WTC11 (cell line): ENCODE results near the gene THSD4. TPM values are rescaled to one million over a fixed set of nuclear protein-coding genes. Genes with fewer than 3 reads are reported as not detected.
A peak's percentile ranks its signal among the peaks of the same experiment; 100 is the strongest.

Experiments used
- ATAC-seq: fragments of 200-7000 bp; cut with Tn5 transposase; 2 replicates; pipeline ENCODE4 v1.10.0; 2021; ENCODE audit warnings: mild to moderate bottlenecking, moderate library complexity
- CTCF ChIA-PET: fragments of 300-600 bp; sonication (Branson Sonifier 250); formaldehyde crosslinking; loops from one replicate; lab custom pipeline; 2021; ENCODE audit warnings: antibody characterized with exemption; lab: Charles Lee
- POLR2A ChIA-PET: fragments of 350-600 bp; sonication (Branson Sonifier 250); formaldehyde crosslinking; loops from one replicate; lab custom pipeline; 2021; ENCODE audit warnings: antibody characterized with exemption; lab: Charles Lee
- DNase-seq: peaks from one replicate; pipeline ENCODE4 v3.0.0; 2021; ENCODE audit warnings: low spot score
- H3K27ac Mint-ChIP-seq: 2 replicates; pipeline ENCODE4 v1.8.0; 2021; ENCODE audit warnings: mixed read lengths
- H3K27me3 Mint-ChIP-seq: 2 replicates; pipeline ENCODE4 v1.8.0; 2021; ENCODE audit warnings: low read depth, mild to moderate bottlenecking, moderate library complexity, mixed read lengths
- H3K36me3 Mint-ChIP-seq: 2 replicates; pipeline ENCODE4 v1.8.0; 2021; ENCODE audit warnings: mixed read lengths
- H3K4me1 Mint-ChIP-seq: 2 replicates; pipeline ENCODE4 v1.8.0; 2022; ENCODE audit warnings: mixed read lengths
- H3K4me3 Mint-ChIP-seq: 2 replicates; pipeline ENCODE4 v1.8.0; 2021; ENCODE audit warnings: mild to moderate bottlenecking, moderate library complexity, mixed read lengths
- H3K9me3 Mint-ChIP-seq: 2 replicates; pipeline ENCODE4 v1.8.0; 2021; ENCODE audit warnings: mixed read lengths
- ATF1 ChIP-seq: sonication (generic); formaldehyde crosslinking; IDR thresholded peaks from 2 replicates; pipeline ENCODE4 v1.8.1; 2023; ENCODE audit warnings: mild to moderate bottlenecking, moderate library complexity, missing genetic modification reagents
- ATF2 ChIP-seq: sonication (generic); formaldehyde crosslinking; IDR thresholded peaks from 2 replicates; pipeline ENCODE4 v1.8.1; 2022; ENCODE audit warnings: low read depth, missing genetic modification reagents, borderline replicate concordance
- ELF4 ChIP-seq: sonication (generic); formaldehyde crosslinking; IDR thresholded peaks from 2 replicates; pipeline ENCODE4 v1.8.1; 2022; ENCODE audit warnings: low read depth, mild to moderate bottlenecking, moderate library complexity, missing genetic modification reagents
- EMX1 ChIP-seq: fragments of 250-450 bp; sonication (Bioruptor Pico); IDR thresholded peaks from 2 replicates; pipeline ENCODE4 v1.8.0; 2021; ENCODE audit warnings: mild to moderate bottlenecking
- ERG ChIP-seq: fragments of 250-450 bp; sonication (Bioruptor Pico); IDR thresholded peaks from 2 replicates; pipeline ENCODE4 v1.8.0; 2021; ENCODE audit warnings: mild to moderate bottlenecking
- IRF1 ChIP-seq: sonication (generic); formaldehyde crosslinking; IDR thresholded peaks from 2 replicates; pipeline ENCODE4 v1.8.0; 2023; ENCODE audit warnings: missing genetic modification reagents
- IRF2 ChIP-seq: sonication (generic); formaldehyde crosslinking; IDR thresholded peaks from 2 replicates; pipeline ENCODE4 v1.8.0; 2022; ENCODE audit warnings: low read depth, missing genetic modification reagents, borderline replicate concordance
- JAZF1 ChIP-seq: fragments of 250-450 bp; sonication (Bioruptor Pico); IDR thresholded peaks from 2 replicates; pipeline ENCODE4 v1.9.0; 2021; ENCODE audit warnings: moderate library complexity, mild to moderate bottlenecking, inconsistent platforms
- MXD4 ChIP-seq: fragments of 250-450 bp; sonication (Bioruptor Pico); IDR thresholded peaks from 2 replicates; pipeline ENCODE4 v1.8.0; 2021; ENCODE audit warnings: mild to moderate bottlenecking, moderate library complexity, borderline replicate concordance
- NFE2L1 ChIP-seq: sonication (generic); formaldehyde crosslinking; IDR thresholded peaks from 2 replicates; pipeline ENCODE4 v1.8.1; 2023; ENCODE audit warnings: missing genetic modification reagents
- NR2C2 ChIP-seq: sonication (generic); formaldehyde crosslinking; IDR thresholded peaks from 2 replicates; pipeline ENCODE4 v1.8.0; 2022; ENCODE audit warnings: mild to moderate bottlenecking, missing genetic modification reagents
- TEAD4 ChIP-seq: sonication (generic); formaldehyde crosslinking; IDR thresholded peaks from 2 replicates; pipeline ENCODE4 v1.8.0; 2022; ENCODE audit warnings: mild to moderate bottlenecking, missing genetic modification reagents
- TP53 ChIP-seq: sonication (generic); formaldehyde crosslinking; IDR thresholded peaks from 2 replicates; pipeline ENCODE4 v1.8.1; 2023; ENCODE audit warnings: mild to moderate bottlenecking, missing genetic modification reagents
- USF1 ChIP-seq: sonication (generic); formaldehyde crosslinking; IDR thresholded peaks from 2 replicates; pipeline ENCODE4 v1.8.0; 2022; ENCODE audit warnings: mild to moderate bottlenecking, missing genetic modification reagents
- ZBTB21 ChIP-seq: sonication (generic); formaldehyde crosslinking; IDR thresholded peaks from 2 replicates; pipeline ENCODE4 v1.8.1; 2023; ENCODE audit warnings: mild to moderate bottlenecking, missing genetic modification reagents, borderline replicate concordance
- ZNF121 ChIP-seq: sonication (generic); formaldehyde crosslinking; IDR thresholded peaks from 2 replicates; pipeline ENCODE4 v1.8.0; 2023; ENCODE audit warnings: missing genetic modification reagents
- ZNF219 ChIP-seq: sonication (generic); formaldehyde crosslinking; IDR thresholded peaks from 2 replicates; pipeline ENCODE4 v1.8.0; 2023; ENCODE audit warnings: missing genetic modification reagents, mild to moderate bottlenecking, borderline replicate concordance
- ZNF232 ChIP-seq: sonication (generic); formaldehyde crosslinking; IDR thresholded peaks from 2 replicates; pipeline ENCODE4 v1.8.0; 2022; ENCODE audit warnings: mild to moderate bottlenecking, missing genetic modification reagents
- total RNA-seq: library from RNA; stranded (reverse); gene quantifications from 3 replicates; pipeline ENCODE4 v1.2.3, GENCODE V29; 2021
- TF ChIP-seq, protein P1 (sequence below): sonication (generic); formaldehyde crosslinking; IDR thresholded peaks from 2 replicates; pipeline ENCODE4 v1.8.1; 2023; ENCODE audit warnings: mild to moderate bottlenecking, missing genetic modification reagents, moderate library complexity
- TF ChIP-seq, protein P2 (sequence below): sonication (generic); formaldehyde crosslinking; IDR thresholded peaks from 2 replicates; pipeline ENCODE4 v1.8.1; 2023; ENCODE audit warnings: mild to moderate bottlenecking, missing genetic modification reagents, borderline replicate concordance

The THSD4 gene
- total RNA-seq, 1 experiment from 2014 or later = 7.8 TPM

- TF ChIP-seq USF1 (CRISPR knock-in tag) (no peak), ZBTB21 (CRISPR knock-in tag) (no peak), JAZF1 (CRISPR knock-in tag) (no peak), ELF4 (no peak), ERG (CRISPR knock-in tag) (no peak), ZNF121 (CRISPR knock-in tag) (no peak), ATF2 (CRISPR knock-in tag) (no peak), ATF1 (CRISPR knock-in tag) (no peak), TEAD4 (no peak), ZNF232 (CRISPR knock-in tag) (no peak)
- TF ChIP-seq, protein P1, sequence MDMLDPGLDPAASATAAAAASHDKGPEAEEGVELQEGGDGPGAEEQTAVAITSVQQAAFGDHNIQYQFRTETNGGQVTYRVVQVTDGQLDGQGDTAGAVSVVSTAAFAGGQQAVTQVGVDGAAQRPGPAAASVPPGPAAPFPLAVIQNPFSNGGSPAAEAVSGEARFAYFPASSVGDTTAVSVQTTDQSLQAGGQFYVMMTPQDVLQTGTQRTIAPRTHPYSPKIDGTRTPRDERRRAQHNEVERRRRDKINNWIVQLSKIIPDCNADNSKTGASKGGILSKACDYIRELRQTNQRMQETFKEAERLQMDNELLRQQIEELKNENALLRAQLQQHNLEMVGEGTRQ (CRISPR knock-in tag) = no peak
Observed at GRCh38 chr15:71232411-71232810, 117.1 kb downstream of the THSD4 start (continued).

DNA sequence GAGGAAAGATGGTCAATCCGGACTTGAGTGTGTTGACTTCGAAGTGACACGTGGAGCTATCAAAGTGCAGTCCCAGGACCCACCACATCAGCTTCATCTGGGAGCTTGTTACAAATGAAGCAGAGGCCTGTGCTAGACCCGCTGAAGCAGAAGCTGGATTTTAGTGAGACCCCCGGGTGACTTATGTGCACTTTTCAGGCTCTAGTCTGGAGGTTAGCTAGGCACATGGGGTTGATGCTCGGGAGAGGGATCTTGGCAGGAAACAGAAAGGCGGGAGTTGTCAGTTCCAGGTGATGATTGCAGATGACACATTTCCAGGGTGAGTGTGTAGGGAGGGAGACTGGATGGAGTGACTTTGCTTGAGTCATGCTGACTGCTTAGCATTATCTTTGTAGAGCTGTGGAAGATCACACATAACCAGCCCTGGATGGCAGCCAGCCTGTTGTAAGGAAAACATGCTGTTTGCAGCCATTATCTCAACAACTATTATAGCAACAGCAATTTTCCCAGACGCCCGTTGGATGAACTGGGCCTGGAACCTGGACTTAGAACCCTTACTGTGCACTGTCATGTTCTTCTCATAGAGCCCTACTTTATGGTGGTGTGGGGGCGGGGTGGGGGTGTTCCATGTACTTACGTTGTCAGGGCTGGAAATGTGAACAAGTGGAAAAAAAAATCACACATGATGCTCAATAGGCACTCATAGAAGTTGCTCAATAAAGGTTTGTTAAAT, 122.4 kb downstream of the THSD4 start:
- H3K27ac Mint-ChIP-seq = no peak overlapping the region
- H3K4me1 Mint-ChIP-seq = peaks cover 16% of the 10 kb centered on the region
- ChIA-PET POLR2A (no interaction called here), CTCF (interaction anchor here (0.8 to 1.0 kb wide), 3 partner anchors 9 to 19 kb away, joined by 3 to 4 read pairs (median 3); no protein-coding TSS in a partner anchor)
- DNase-seq (no peak), ATAC-seq (no peak)
- no peaks in the 10 kb centered on the region for H3K36me3 Mint-ChIP-seq
- H3K27me3 Mint-ChIP-seq = no peaks in the 10 kb centered on the region
- TF ChIP-seq MXD4 (CRISPR knock-in tag) = no peak
- peaks cover 4% of the 10 kb centered on the region; the same call in 1 of the 2 replicates for H3K9me3 Mint-ChIP-seq
- no peak overlapping the region for H3K4me3 Mint-ChIP-seq

- H3K27me3 Mint-ChIP-seq = no peaks in the 10 kb centered on the region
- no peak overlapping the region for H3K4me3 Mint-ChIP-seq
- POLR2A ChIA-PET = no interaction called here
- TF ChIP-seq, protein P2, sequence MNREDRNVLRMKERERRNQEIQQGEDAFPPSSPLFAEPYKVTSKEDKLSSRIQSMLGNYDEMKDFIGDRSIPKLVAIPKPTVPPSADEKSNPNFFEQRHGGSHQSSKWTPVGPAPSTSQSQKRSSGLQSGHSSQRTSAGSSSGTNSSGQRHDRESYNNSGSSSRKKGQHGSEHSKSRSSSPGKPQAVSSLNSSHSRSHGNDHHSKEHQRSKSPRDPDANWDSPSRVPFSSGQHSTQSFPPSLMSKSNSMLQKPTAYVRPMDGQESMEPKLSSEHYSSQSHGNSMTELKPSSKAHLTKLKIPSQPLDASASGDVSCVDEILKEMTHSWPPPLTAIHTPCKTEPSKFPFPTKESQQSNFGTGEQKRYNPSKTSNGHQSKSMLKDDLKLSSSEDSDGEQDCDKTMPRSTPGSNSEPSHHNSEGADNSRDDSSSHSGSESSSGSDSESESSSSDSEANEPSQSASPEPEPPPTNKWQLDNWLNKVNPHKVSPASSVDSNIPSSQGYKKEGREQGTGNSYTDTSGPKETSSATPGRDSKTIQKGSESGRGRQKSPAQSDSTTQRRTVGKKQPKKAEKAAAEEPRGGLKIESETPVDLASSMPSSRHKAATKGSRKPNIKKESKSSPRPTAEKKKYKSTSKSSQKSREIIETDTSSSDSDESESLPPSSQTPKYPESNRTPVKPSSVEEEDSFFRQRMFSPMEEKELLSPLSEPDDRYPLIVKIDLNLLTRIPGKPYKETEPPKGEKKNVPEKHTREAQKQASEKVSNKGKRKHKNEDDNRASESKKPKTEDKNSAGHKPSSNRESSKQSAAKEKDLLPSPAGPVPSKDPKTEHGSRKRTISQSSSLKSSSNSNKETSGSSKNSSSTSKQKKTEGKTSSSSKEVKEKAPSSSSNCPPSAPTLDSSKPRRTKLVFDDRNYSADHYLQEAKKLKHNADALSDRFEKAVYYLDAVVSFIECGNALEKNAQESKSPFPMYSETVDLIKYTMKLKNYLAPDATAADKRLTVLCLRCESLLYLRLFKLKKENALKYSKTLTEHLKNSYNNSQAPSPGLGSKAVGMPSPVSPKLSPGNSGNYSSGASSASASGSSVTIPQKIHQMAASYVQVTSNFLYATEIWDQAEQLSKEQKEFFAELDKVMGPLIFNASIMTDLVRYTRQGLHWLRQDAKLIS (CRISPR knock-in tag) = no peak
- TF ChIP-seq NFE2L1 (CRISPR knock-in tag) (no peak), EMX1 (no peak), IRF2 (CRISPR knock-in tag) (no peak), ZNF219 (no peak), IRF1 (CRISPR knock-in tag) (no peak), NR2C2 (CRISPR knock-in tag) (no peak), TP53 (CRISPR knock-in tag) (no peak)
- ATAC-seq (peak; percentile 36; the same call in 1 of the 2 replicates), DNase-seq (no peak)
- H3K9me3 Mint-ChIP-seq = peaks cover 4% of the 10 kb centered on the region; the same call in 1 of the 2 replicates
- H3K36me3 Mint-ChIP-seq = no peaks in the 10 kb centered on the region
- H3K27ac Mint-ChIP-seq = no peak overlapping the region
- peaks cover 16% of the 10 kb centered on the region for H3K4me1 Mint-ChIP-seq
- CTCF ChIA-PET = interaction anchor here (0.9 to 1.4 kb wide), 2 partner anchors 202 to 564 kb away, joined by 3 to 4 read pairs; no protein-coding TSS in a partner anchor
Observed at GRCh38 chr15:71238926-71239325, 123.7 kb downstream of the THSD4 start.
